ENCODE measurements around the gene CGREF1.
A peak's percentile ranks its signal among the peaks of the same experiment; 100 is the strongest.

The CGREF1 gene

DNA sequence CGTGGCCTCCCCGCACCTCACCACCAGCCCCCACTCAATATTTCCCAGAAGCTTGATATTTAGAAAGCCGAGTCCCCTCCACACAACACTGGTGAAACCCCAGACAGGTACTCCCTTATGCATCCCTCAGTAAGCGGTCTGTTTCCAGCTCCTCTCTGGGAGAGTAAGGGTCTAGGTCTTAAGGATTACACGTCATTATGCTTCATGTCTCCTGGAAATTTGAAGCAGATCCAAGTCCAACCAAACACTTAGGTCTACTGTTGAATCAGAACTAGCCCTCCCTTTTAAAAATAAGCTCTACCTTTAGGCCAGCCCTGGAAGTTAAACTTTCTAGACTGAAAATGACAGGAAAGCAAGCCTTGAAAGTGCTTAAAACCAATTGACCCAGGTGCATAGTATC is 46.0 kb downstream of the CGREF1 start:
- H3K9me3 ChIP-seq (replicated peaks in 1 of 2; ENCODE audit: control insufficient read depth in 2 of 2, insufficient read depth in 1 of 2, low read depth in 1 of 2, low read length in 2 of 2) = no peaks in the 10 kb centered on the region
- H3K79me1 ChIP-seq (ENCODE audit: low read depth, low read length) = peaks cover 5% of the 10 kb centered on the region
- no peak overlapping the region for H2BK15ac ChIP-seq (ENCODE audit: low read length)
- no CpG with 5 or more reads among the region's 5 CpGs for WGBS, 2 donors (ENCODE audit: extremely low coverage in 2 of 2, insufficient read length in 2 of 2, insufficient replicate concordance in 1 of 2)
- H3K4me1 ChIP-seq (ENCODE audit: control insufficient read depth in 2 of 2, insufficient read depth in 1 of 2, low read depth in 1 of 2, low read length in 2 of 2) = peaks cover 12 to 30% of the 10 kb centered on the region in 2 donors
- no peak for DNase-seq (ENCODE audit: low spot score)
- H3K4me3 ChIP-seq (ENCODE audit: low read length in 2 of 2) = peak overlapping the region in 1 of 2 donors; percentile 94
- H2BK5ac ChIP-seq (ENCODE audit: low read length) = peak overlapping the region; percentile 89
- no peak overlapping the region for H2AK5ac ChIP-seq (ENCODE audit: low read depth, low read length)
- no peak overlapping the region for H3K4ac ChIP-seq (ENCODE audit: low read length)
- H2BK12ac ChIP-seq (ENCODE audit: low read length) = no peak overlapping the region
- H3K4me2 ChIP-seq (ENCODE audit: insufficient read depth, low read length, poor library complexity, severe bottlenecking) = peak overlapping the region; percentile 92
- H3K27me3 ChIP-seq (ENCODE audit: control insufficient read depth in 3 of 3, insufficient read depth in 3 of 3, low read depth in 1 of 3, low read length in 3 of 3) = no peaks in the 10 kb centered on the region
- H2AFZ ChIP-seq (ENCODE audit: low read length) = peak overlapping the region; percentile 92
- H4K8ac ChIP-seq (ENCODE audit: low read depth, low read length) = no peak overlapping the region
- no peak overlapping the region for H3K9ac ChIP-seq (ENCODE audit: low read depth, low read length, poor library complexity)
- H2BK120ac ChIP-seq (ENCODE audit: low read depth, low read length) = no peak overlapping the region
- no peak overlapping the region for H3K27ac ChIP-seq (replicated peaks; ENCODE audit: low read length)
- H3K23ac ChIP-seq (ENCODE audit: low read depth, low read length, poor library complexity) = no peak overlapping the region
- no peak overlapping the region for H4K91ac ChIP-seq (ENCODE audit: low read depth, low read length, poor library complexity)
- H3K14ac ChIP-seq (ENCODE audit: low read length) = no peak overlapping the region
- H3K36me3 ChIP-seq (replicated peaks in 1 of 2; ENCODE audit: control insufficient read depth in 2 of 2, insufficient read depth in 2 of 2, low read length in 2 of 2) = peaks cover 20 to 27% of the 10 kb centered on the region in 2 donors
- no peak overlapping the region for H3K18ac ChIP-seq (ENCODE audit: low read length)

DNA sequence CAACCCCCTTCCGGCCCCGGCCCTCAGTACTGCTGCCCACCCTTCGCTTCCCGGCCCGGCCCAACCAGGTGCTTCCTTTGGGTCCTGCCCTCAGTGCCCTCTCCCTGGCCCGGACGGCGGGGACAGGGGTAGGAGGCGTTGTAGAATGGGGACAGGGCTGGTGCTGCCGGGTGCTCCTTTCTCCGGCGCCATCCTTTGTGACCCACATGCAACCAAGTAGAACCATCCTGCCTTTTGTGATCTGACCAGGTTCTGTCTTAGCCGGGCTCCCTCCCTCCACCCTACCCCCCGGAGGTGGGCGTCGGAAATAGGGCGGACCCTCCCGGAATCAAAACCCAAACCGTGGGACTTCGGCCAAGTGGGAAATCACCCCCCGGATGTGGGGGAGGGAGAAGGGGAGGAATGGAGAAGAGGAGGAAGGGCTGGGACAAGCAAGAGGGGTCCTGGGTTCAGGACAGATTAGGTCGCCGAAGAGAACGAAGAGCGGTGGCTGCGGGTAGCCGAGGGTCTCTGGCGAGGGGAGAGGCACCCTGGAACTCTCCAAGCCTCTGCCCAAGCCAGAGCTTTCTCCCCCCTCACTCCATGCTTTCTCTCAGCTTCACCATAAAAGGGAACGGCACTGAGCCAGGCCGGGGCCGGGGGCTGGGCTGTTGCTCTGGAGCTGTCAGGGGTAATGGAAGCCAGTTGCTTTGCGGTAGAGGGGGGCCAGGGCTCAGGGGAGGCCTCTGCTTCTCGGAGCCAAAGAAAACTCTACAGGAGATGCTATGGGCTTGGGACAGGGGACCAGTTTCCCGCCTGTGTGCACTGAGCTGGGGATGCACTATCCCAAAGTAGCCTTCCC is 46.7 kb downstream of the CGREF1 start:
- Histone ChIP-seq H2BK15ac (ENCODE audit: low read length) (peak overlapping the region; percentile 13), H3K27me3 (ENCODE audit: control insufficient read depth in 3 of 3, insufficient read depth in 3 of 3, low read depth in 1 of 3, low read length in 3 of 3) (no peaks in the 10 kb centered on the region), H2AFZ (ENCODE audit: low read length) (peak overlapping the region; percentile 92), H3K18ac (ENCODE audit: low read length) (peak overlapping the region; percentile 95), H4K91ac (ENCODE audit: low read depth, low read length, poor library complexity) (no peak overlapping the region), H3K14ac (ENCODE audit: low read length) (no peak overlapping the region), H3K27ac (replicated peaks; ENCODE audit: low read length) (peak overlapping the region; percentile 51), H3K9ac (ENCODE audit: low read depth, low read length, poor library complexity) (peak overlapping the region; percentile 90), H3K79me1 (ENCODE audit: low read depth, low read length) (peaks cover 7% of the 10 kb centered on the region), H3K4me3 (ENCODE audit: low read length in 2 of 2) (peak overlapping the region; percentile 81 to 94), H3K36me3 (replicated peaks in 1 of 2; ENCODE audit: control insufficient read depth in 2 of 2, insufficient read depth in 2 of 2, low read length in 2 of 2) (peaks cover 23 to 34% of the 10 kb centered on the region in 2 donors), H3K4ac (ENCODE audit: low read length) (no peak overlapping the region), H2BK5ac (ENCODE audit: low read length) (peak overlapping the region; percentile 89), H3K9me3 (replicated peaks in 1 of 2; ENCODE audit: control insufficient read depth in 2 of 2, insufficient read depth in 1 of 2, low read depth in 1 of 2, low read length in 2 of 2) (no peaks in the 10 kb centered on the region), H2AK5ac (ENCODE audit: low read depth, low read length) (peak overlapping the region; percentile 82), H2BK12ac (ENCODE audit: low read length) (no peak overlapping the region), H4K8ac (ENCODE audit: low read depth, low read length) (no peak overlapping the region), H3K23ac (ENCODE audit: low read depth, low read length, poor library complexity) (peak overlapping the region; percentile 95), H3K4me1 (ENCODE audit: control insufficient read depth in 2 of 2, insufficient read depth in 1 of 2, low read depth in 1 of 2, low read length in 2 of 2) (peaks cover 12 to 27% of the 10 kb centered on the region in 2 donors), H3K4me2 (ENCODE audit: insufficient read depth, low read length, poor library complexity, severe bottlenecking) (peak overlapping the region; percentile 92), H2BK120ac (ENCODE audit: low read depth, low read length) (peak overlapping the region; percentile 66)
- DNase-seq (ENCODE audit: low spot score) = no peak
- no CpG with 5 or more reads among the region's 34 CpGs for WGBS, 2 donors (ENCODE audit: extremely low coverage in 2 of 2, insufficient read length in 2 of 2, insufficient replicate concordance in 1 of 2)

DNA sequence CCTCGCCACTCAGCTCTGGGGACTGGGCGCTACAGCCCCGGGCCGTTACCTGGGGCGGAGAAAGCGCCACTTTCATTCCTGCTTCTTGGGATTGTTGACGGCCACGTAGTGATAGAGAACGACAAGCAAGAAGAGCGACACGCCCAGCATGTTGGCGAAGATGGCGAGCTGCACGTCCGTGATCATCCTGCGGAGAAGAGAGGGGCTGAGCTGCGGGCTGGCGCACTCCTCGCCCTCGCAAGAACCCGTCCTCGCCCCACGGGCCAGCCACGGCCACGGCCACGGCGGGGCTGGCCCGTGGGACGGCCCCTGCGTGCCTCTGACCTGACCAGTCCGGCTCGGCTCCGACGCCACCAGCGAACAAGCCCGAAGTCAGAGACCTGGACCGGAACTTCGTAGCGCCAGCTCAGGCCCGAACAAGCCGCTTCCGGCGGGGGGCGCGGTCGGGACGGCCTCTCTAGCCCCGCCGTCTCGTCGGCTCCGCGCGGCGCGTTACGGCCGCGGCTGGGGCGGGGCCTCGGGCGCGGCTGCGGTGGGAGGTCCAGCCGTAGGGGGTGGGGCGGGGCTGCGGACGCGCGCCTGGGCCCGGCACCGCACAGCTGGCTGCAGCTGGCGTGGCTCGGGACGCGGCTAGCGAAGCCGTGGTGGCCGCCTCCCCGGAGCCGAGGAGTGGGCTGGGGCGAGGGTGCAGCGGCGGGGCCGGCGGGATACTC is 47.5 kb downstream of the CGREF1 start, which contains the start of gene OST4:
Gene OST4, minus strand, starts transcription at position 378 of the 713 bp plus-strand sequence.
- H3K14ac ChIP-seq (ENCODE audit: low read length) = peak within 1 kb of the TSS; percentile 26

More for the DNA sequence above, 47.5 kb downstream of the CGREF1 start, which contains the start of gene OST4:
- peaks cover 23 to 39% of the 10 kb centered on the region in 2 donors for H3K36me3 ChIP-seq (replicated peaks in 1 of 2; ENCODE audit: control insufficient read depth in 2 of 2, insufficient read depth in 2 of 2, low read length in 2 of 2)
- H3K18ac ChIP-seq (ENCODE audit: low read length) = peak within 1 kb of the TSS; percentile 98
- H3K9ac ChIP-seq (ENCODE audit: low read depth, low read length, poor library complexity) = peak within 1 kb of the TSS; percentile 96
- H2BK5ac ChIP-seq (ENCODE audit: low read length) = peak within 1 kb of the TSS; percentile 89
- peaks cover 7% of the 10 kb centered on the region for H3K79me1 ChIP-seq (ENCODE audit: low read depth, low read length)
- peak within 1 kb of the TSS; percentile 95 for H3K23ac ChIP-seq (ENCODE audit: low read depth, low read length, poor library complexity)
- H3K27ac ChIP-seq (replicated peaks; ENCODE audit: low read length) = peak within 1 kb of the TSS; percentile 51
- H3K27me3 ChIP-seq (ENCODE audit: control insufficient read depth in 3 of 3, insufficient read depth in 3 of 3, low read depth in 1 of 3, low read length in 3 of 3) = no peaks in the 10 kb centered on the region
- peak within 1 kb of the TSS; percentile 82 for H2AK5ac ChIP-seq (ENCODE audit: low read depth, low read length)
- H4K91ac ChIP-seq (ENCODE audit: low read depth, low read length, poor library complexity) = no peak within 1 kb of the TSS
- DNase-seq (ENCODE audit: low spot score) = peak; percentile 90
- H3K4me1 ChIP-seq (ENCODE audit: control insufficient read depth in 2 of 2, insufficient read depth in 1 of 2, low read depth in 1 of 2, low read length in 2 of 2) = peaks cover 12 to 20% of the 10 kb centered on the region in 2 donors
- H2BK120ac ChIP-seq (ENCODE audit: low read depth, low read length) = peak within 1 kb of the TSS; percentile 66
- H3K9me3 ChIP-seq (replicated peaks in 1 of 2; ENCODE audit: control insufficient read depth in 2 of 2, insufficient read depth in 1 of 2, low read depth in 1 of 2, low read length in 2 of 2) = no peaks in the 10 kb centered on the region
- peak within 1 kb of the TSS; percentile 60 for H2BK15ac ChIP-seq (ENCODE audit: low read length)
- peak within 1 kb of the TSS; percentile 53 for H3K4ac ChIP-seq (ENCODE audit: low read length)
- no CpG with 5 or more reads among the region's 86 CpGs for WGBS, 2 donors (ENCODE audit: extremely low coverage in 2 of 2, insufficient read length in 2 of 2, insufficient replicate concordance in 1 of 2)
- H2BK12ac ChIP-seq (ENCODE audit: low read length) = peak within 1 kb of the TSS; percentile 17
- H3K4me2 ChIP-seq (ENCODE audit: insufficient read depth, low read length, poor library complexity, severe bottlenecking) = peak within 1 kb of the TSS; percentile 92
- no peak within 1 kb of the TSS for H4K8ac ChIP-seq (ENCODE audit: low read depth, low read length)
- peak within 1 kb of the TSS; percentile 92 for H2AFZ ChIP-seq (ENCODE audit: low read length)
- peak within 1 kb of the TSS; percentile 92 to 94 for H3K4me3 ChIP-seq (ENCODE audit: low read length in 2 of 2)

All from neuronal stem cell (in vitro differentiated cells).